ENCODE data around the gene ETV5.

ETV5 gene

DNA sequence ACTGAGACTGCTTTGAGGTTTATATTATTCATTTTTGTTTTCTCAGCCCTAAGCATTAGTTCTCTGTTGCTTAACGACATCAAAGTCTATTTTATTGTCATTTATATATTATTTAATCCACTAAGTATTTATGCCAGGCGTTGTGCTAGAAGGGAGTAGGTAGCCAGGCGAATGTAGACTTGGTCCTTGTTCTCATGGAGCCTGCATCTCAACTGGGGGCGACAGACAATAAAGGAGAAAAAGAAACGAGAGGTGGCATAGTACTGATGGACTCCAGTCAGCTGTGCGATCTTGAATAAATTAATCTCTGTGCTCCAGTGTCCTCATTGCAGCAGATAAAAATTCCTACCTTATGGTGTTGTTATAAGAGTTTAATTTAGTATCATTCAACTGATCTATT, 49.7 kb downstream of the ETV5 start:
- CTCF ChIA-PET = interaction anchor here (1.0 to 1.2 kb wide), 3 partner anchors 9 to 14 kb away, joined by 3 read pairs; no protein-coding TSS in a partner anchor

DNA sequence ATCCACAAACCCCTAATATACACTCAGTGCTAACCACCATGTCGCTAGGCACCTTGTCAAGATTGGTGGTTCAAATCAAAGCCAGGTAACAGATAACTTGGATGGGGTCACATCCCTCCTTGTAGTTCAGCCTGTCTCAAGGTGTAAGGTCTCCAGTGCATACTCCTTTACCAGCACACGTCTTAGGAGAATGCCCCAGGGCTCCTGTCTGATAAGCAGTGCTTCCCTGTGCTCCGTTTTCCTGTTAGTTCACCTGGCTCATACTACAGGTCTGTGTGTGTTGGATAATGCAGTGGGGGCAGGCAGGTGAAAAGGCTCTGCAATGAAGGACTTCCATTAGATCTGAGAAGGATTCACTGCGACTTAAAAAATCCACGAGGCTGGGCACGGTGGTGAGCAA, 50.7 kb downstream of the ETV5 start:
- CTCF ChIA-PET = interaction anchor here (0.9 to 1.3 kb wide), 2 partner anchors 11 kb away, joined by 3 read pairs; no protein-coding TSS in a partner anchor
- no peak for DNase-seq (ENCODE audit: extremely low spot score)
- TF ChIP-seq, protein P1, sequence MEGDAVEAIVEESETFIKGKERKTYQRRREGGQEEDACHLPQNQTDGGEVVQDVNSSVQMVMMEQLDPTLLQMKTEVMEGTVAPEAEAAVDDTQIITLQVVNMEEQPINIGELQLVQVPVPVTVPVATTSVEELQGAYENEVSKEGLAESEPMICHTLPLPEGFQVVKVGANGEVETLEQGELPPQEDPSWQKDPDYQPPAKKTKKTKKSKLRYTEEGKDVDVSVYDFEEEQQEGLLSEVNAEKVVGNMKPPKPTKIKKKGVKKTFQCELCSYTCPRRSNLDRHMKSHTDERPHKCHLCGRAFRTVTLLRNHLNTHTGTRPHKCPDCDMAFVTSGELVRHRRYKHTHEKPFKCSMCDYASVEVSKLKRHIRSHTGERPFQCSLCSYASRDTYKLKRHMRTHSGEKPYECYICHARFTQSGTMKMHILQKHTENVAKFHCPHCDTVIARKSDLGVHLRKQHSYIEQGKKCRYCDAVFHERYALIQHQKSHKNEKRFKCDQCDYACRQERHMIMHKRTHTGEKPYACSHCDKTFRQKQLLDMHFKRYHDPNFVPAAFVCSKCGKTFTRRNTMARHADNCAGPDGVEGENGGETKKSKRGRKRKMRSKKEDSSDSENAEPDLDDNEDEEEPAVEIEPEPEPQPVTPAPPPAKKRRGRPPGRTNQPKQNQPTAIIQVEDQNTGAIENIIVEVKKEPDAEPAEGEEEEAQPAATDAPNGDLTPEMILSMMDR (IDR thresholded peaks at IDR 0.05; ENCODE audit: control extremely low read depth, extremely low read depth, low read depth, missing control alignments) = no peak
- POLR2A ChIA-PET = no interaction called here

More for the DNA sequence above, 49.7 kb downstream of the ETV5 start:
- no peak for DNase-seq (ENCODE audit: extremely low spot score)
- TF ChIP-seq, protein P1 (IDR thresholded peaks at IDR 0.05; ENCODE audit: control extremely low read depth, extremely low read depth, low read depth, missing control alignments) = no peak
- POLR2A ChIA-PET = no interaction called here

GRCh38 chr3:186057594-186057993, 51.3 kb downstream of the ETV5 start:
- TF ChIP-seq, protein P1 (IDR thresholded peaks at IDR 0.05; ENCODE audit: control extremely low read depth, extremely low read depth, low read depth, missing control alignments) = no peak
- DNase-seq (ENCODE audit: extremely low spot score) = no peak
- CTCF ChIA-PET = interaction anchor here (0.9 to 1.3 kb wide), 3 partner anchors 11 to 75 kb away, joined by 3 read pairs; no protein-coding TSS in a partner anchor
- POLR2A ChIA-PET = no interaction called here

GRCh38 chr3:186054792-186055352, 54.0 kb downstream of the ETV5 start:
- no peak for DNase-seq (ENCODE audit: extremely low spot score)
- ChIA-PET POLR2A (no interaction called here), CTCF (interaction anchor here (0.9 to 2.0 kb wide), 6 partner anchors 8 to 486 kb away, joined by 3 to 8 read pairs (median 4); no protein-coding TSS in a partner anchor)

DNA sequence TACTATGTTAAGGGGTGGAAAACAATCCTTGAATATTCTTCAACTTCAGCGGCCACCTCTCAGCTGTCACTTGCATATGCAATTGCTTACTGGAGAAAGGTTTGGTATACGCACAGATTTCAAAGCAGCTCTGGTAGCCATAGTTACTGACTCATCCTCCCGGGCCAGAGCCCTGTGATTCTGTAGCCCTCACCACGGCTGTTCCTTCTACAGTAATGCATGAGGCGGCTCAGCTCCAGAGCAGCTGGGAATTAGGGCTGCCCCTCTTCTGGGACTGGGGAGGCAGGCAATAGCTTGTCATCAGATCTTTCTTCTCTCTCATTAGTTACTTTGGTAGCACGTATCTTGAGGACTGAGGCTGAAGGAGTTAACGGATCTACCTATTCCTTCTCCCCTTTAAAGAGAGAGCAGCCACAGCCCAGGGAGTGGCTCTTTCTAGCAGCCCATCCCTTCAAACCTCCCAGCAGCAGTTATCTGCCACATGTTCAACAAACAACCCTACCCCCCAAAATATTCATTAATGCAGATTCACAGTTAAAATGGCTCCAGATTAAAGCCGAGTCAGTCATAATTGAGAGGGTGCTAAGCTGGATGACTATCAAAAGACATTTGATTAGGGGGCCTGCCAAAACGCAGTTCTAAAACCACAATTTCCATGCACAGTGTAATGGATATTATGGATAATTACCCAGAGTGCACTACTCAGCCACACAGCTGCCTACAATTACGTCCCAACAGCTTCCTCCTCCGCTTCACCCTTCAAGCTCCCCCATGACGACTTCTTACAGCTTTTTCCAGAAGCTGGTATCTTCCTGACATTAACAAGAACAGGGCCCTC, 54.7 kb downstream of the ETV5 start:
- no peak for DNase-seq (ENCODE audit: extremely low spot score)
- POLR2A ChIA-PET = no interaction called here
- CTCF ChIA-PET = interaction anchor here (1.1 to 2.0 kb wide), 5 partner anchors 9 to 486 kb away, joined by 3 to 8 read pairs (median 4); no protein-coding TSS in a partner anchor
- TF ChIP-seq, protein P1 (IDR thresholded peaks at IDR 0.05; ENCODE audit: control extremely low read depth, extremely low read depth, low read depth, missing control alignments) = no peak

More at GRCh38 chr3:186054792-186055352, 54.0 kb downstream of the ETV5 start:
- TF ChIP-seq, protein P1 (IDR thresholded peaks at IDR 0.05; ENCODE audit: control extremely low read depth, extremely low read depth, low read depth, missing control alignments) = no peak

DNA sequence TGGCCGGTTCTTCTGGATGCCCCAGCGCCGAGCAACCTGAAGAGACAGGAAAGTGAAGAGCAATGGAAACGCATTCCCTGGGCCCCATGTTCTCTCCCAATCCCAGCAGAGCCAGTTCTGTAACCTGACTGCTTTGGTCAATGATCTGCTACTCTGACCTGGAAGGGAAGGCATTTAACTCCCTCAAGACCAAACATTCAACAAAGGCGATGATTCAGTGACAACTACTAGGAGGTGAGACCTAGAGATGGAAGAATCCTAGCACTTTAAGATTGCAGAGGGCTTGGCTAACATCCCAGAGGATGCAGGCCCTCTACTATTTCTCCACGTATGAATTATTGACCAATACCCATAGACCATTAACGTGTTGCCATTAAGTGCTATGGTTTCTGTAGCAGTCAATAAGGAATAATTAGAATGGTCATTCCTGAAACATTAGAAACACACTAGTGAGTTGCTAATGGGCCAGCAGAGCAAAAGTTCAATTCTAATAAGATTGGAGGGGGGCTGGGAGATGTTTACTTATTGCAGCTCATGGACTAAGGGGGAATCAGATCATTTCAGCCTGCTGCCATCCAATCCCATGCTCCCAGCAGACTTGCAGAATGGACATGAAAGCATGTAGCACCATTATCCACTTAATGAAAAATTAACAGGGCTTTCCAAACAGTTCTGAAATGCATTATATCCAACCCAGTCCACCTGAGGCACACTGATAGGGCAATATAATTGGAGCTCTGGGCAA, 56.6 kb downstream of the ETV5 start:
- TF ChIP-seq, protein P1 (IDR thresholded peaks at IDR 0.05; ENCODE audit: control extremely low read depth, extremely low read depth, low read depth, missing control alignments) = no peak
- ChIA-PET POLR2A (no interaction called here), CTCF (interaction anchor here (1.0 kb wide), 1 partner anchor 69 kb away, joined by 3 read pairs; no protein-coding TSS in a partner anchor)
- no peak for DNase-seq (ENCODE audit: extremely low spot score)

All from GM10248 (cell line).